GM12878 (cell line): ENCODE measurements around the gene IFITM2. TPM values are rescaled to one million over a fixed set of nuclear protein-coding genes. Genes with fewer than 3 reads are reported as not detected.

Experiments used
- BHLHE40 ChIP-seq, 2 experiments: fragments of 450-650 bp in 1 of 2; IDR thresholded peaks; 2 replicates each; pipeline ENCODE4 v1.6.1; 2011 to 2017; ENCODE audit warnings: low read depth in 2 of 2, borderline replicate concordance in 1 of 2, improper control_type of control experiment in 1 of 2, low read length in 1 of 2, mild to moderate bottlenecking in 1 of 2
- CBFB ChIP-seq: IDR thresholded peaks from 2 replicates; pipeline ENCODE4 v1.6.1; 2016; ENCODE audit warnings: antibody characterized with exemption, low read depth
- CREB1 ChIP-seq: IDR thresholded peaks from 2 replicates; pipeline ENCODE4 v1.6.1; 2012; ENCODE audit warnings: low read depth, mild to moderate bottlenecking, inconsistent platforms
- EP300 ChIP-seq, 2 experiments: fragments of 150-350 bp in 1 of 2; IDR thresholded peaks; 2 replicates each; pipeline ENCODE4 v1.6.1; 2011 to 2012; ENCODE audit warnings: low read depth in 2 of 2, low read length in 2 of 2, borderline replicate concordance in 1 of 2, improper control_type of control experiment in 1 of 2, inconsistent platforms in 1 of 2; ENCODE audit not compliant: control insufficient read depth in 1 of 2
- ESRRA ChIP-seq: IDR thresholded peaks from 2 replicates; pipeline ENCODE4 v1.6.1; 2012; ENCODE audit warnings: mild to moderate bottlenecking, low read length, improper control_type of control experiment
- HDGF ChIP-seq: fragments of 450-650 bp; IDR thresholded peaks from 2 replicates; pipeline ENCODE4 v1.6.1; 2016; ENCODE audit warnings: antibody characterized with exemption
- MXI1 ChIP-seq: fragments of 150-350 bp; IDR thresholded peaks from 2 replicates; pipeline ENCODE4 v1.6.1; 2011; ENCODE audit warnings: low read depth, mild to moderate bottlenecking, inconsistent platforms, low read length, improper control_type of control experiment
- NFIC ChIP-seq: IDR thresholded peaks from 2 replicates; pipeline ENCODE4 v1.6.1; 2012; ENCODE audit warnings: low read depth, mild to moderate bottlenecking, inconsistent platforms, low read length, moderate library complexity
- POLR2A ChIP-seq: IDR thresholded peaks from 2 replicates; pipeline ENCODE4 v1.6.1; 2011; ENCODE audit warnings: low read depth, mild to moderate bottlenecking, low read length
- RAD51 ChIP-seq: fragments of 450-650 bp; IDR thresholded peaks from 2 replicates; pipeline ENCODE4 v1.6.1; 2016; ENCODE audit warnings: moderate library complexity, mild to moderate bottlenecking, inconsistent platforms
- SRF ChIP-seq, 2 experiments: IDR thresholded peaks; 2 replicates each; pipeline ENCODE4 v1.6.1; 2011; ENCODE audit warnings: low read depth in 2 of 2, low read length in 2 of 2, mild to moderate bottlenecking in 1 of 2, moderate library complexity in 1 of 2
- TAF1 ChIP-seq: IDR thresholded peaks from 2 replicates; pipeline ENCODE4 v1.6.1; 2011; ENCODE audit warnings: mild to moderate bottlenecking, low read depth, low read length, borderline replicate concordance
- TCF3 ChIP-seq: IDR thresholded peaks from 2 replicates; pipeline ENCODE4 v1.6.1; 2012; ENCODE audit warnings: low read depth, mild to moderate bottlenecking, low read length, borderline replicate concordance; ENCODE audit not compliant: insufficient read depth
- TCF7 ChIP-seq: IDR thresholded peaks from 2 replicates; pipeline ENCODE4 v1.6.1; 2014; ENCODE audit warnings: antibody characterized with exemption, borderline replicate concordance
- WRNIP1 ChIP-seq: IDR thresholded peaks from 2 replicates; pipeline ENCODE4 v1.6.1; 2011; ENCODE audit warnings: low read depth, low read length, improper control_type of control experiment, borderline replicate concordance
- ZSCAN29 ChIP-seq: fragments of 450-650 bp; IDR thresholded peaks from 2 replicates; pipeline ENCODE4 v1.6.1; 2017; ENCODE audit warnings: mild to moderate bottlenecking, moderate library complexity
- polyA plus RNA-seq, 11 experiments: library from polyadenylated mRNA; depleted of rRNA in 4 of 11; unstranded in 6 of 11; stranded (reverse) in 5 of 11; fragments of >200 nt; fragmentation: Nextera tagmentation in 4 of 11; fragmentation: Illumina TruSeq in 1 of 11; extraction: Ambion mirVana in 4 of 11; extraction: Trizol in 1 of 11; gene quantifications; 1 replicate in 1 of 11; 2 replicates in 10 of 11; pipeline versions ENCODE4 v1.2.1 to v1.2.3, GENCODE V29; 2011 to 2016; ENCODE audit warnings: inconsistent platforms in 2 of 11, missing spikeins in 2 of 11, low read depth in 1 of 11
- total RNA-seq, 4 experiments: library from RNA; depleted of rRNA in 3 of 4; stranded (reverse); fragments of >200 nt in 3 of 4; fragmentation: Illumina TruSeq in 1 of 4; extraction: Trizol in 1 of 4; gene quantifications; 2 replicates each; pipeline versions ENCODE4 v1.2.1 to v1.2.3, GENCODE V29; 2013 to 2021
- TF ChIP-seq, protein P1 (sequence below): IDR thresholded peaks from 2 replicates; pipeline ENCODE4 v1.6.1; 2012; ENCODE audit warnings: low read depth, low read length, improper control_type of control experiment
- TF ChIP-seq, protein P2 (sequence below): IDR thresholded peaks from 2 replicates; pipeline ENCODE4 v1.6.1; 2012; ENCODE audit warnings: improper control_type of control experiment, low read depth, low read length; ENCODE audit not compliant: insufficient replicate concordance
- TF ChIP-seq, protein P3 (sequence below): fragments of 450-650 bp; IDR thresholded peaks from 2 replicates; pipeline ENCODE4 v1.6.1; 2014; ENCODE audit warnings: mild to moderate bottlenecking
- TF ChIP-seq, protein P4 (sequence below): fragments of 450-650 bp; conservative IDR thresholded peaks from 2 replicates; pipeline ENCODE4 v1.6.1; 2017; ENCODE audit warnings: mild to moderate bottlenecking, moderate library complexity

Gene IFITM2
- total and polyA plus RNA-seq, 10 of the 15 experiments (the other 5 are each of a cell fraction or from before 2014, with no cell fraction given) = 116 to 3,672 (median 724) TPM

DNA sequence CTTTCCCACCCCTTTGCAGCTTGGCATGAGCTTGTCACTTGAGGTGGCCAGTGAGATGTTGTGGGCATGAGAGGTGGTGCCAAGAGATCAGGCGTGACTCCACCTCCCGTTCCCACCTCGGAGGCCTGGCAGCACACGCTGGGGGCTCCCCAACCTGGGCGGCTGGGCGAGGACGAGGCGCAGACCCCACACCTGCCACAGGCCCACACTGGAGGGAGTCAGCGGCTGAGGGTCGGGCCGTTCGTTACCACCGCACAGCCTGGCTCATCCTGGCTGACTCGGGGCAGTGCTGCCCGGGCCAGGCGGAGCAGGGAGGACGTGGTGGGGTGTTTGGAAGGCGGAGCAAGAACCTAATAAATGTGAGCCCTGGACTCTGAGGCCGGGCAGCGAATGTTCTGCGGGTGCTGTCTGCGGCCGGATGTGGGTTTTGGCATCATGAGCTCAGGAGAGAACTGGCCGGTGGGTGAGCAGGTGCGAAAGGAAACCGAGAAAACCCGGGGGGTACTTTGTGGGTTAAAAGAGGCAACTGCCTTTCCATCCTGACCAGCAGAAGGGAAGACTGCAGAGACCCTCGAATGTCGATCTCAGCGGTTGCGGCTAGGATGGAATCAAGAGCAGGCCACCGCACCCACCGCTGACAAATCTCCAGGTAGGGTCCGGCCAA lies 23.2 kb downstream of the IFITM2 start (continued):
- no peak for TF ChIP-seq TCF7
- peak; percentile 72; the same call in 1 of the 2 replicates for TF ChIP-seq NFIC
- no peak for TF ChIP-seq ESRRA
- TF ChIP-seq, protein P1, sequence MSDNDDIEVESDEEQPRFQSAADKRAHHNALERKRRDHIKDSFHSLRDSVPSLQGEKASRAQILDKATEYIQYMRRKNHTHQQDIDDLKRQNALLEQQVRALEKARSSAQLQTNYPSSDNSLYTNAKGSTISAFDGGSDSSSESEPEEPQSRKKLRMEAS = peak; percentile 5
- TF ChIP-seq POLR2A = no peak; the same call in 1 of the 2 replicates
- peak; percentile 72 to 87 for TF ChIP-seq BHLHE40 (IDR thresholded peaks at IDR 0.05; ENCODE audit: borderline replicate concordance in 1 of 2, low read depth in 2 of 2, low read length in 1 of 2)
- TF ChIP-seq EP300 (IDR thresholded peaks at IDR 0.05; ENCODE audit: borderline replicate concordance in 1 of 2, control insufficient read depth in 1 of 2, low read depth in 2 of 2, low read length in 2 of 2) = peak; percentile 80; a peak in 3 of 4 replicates
- TF ChIP-seq, protein P2, sequence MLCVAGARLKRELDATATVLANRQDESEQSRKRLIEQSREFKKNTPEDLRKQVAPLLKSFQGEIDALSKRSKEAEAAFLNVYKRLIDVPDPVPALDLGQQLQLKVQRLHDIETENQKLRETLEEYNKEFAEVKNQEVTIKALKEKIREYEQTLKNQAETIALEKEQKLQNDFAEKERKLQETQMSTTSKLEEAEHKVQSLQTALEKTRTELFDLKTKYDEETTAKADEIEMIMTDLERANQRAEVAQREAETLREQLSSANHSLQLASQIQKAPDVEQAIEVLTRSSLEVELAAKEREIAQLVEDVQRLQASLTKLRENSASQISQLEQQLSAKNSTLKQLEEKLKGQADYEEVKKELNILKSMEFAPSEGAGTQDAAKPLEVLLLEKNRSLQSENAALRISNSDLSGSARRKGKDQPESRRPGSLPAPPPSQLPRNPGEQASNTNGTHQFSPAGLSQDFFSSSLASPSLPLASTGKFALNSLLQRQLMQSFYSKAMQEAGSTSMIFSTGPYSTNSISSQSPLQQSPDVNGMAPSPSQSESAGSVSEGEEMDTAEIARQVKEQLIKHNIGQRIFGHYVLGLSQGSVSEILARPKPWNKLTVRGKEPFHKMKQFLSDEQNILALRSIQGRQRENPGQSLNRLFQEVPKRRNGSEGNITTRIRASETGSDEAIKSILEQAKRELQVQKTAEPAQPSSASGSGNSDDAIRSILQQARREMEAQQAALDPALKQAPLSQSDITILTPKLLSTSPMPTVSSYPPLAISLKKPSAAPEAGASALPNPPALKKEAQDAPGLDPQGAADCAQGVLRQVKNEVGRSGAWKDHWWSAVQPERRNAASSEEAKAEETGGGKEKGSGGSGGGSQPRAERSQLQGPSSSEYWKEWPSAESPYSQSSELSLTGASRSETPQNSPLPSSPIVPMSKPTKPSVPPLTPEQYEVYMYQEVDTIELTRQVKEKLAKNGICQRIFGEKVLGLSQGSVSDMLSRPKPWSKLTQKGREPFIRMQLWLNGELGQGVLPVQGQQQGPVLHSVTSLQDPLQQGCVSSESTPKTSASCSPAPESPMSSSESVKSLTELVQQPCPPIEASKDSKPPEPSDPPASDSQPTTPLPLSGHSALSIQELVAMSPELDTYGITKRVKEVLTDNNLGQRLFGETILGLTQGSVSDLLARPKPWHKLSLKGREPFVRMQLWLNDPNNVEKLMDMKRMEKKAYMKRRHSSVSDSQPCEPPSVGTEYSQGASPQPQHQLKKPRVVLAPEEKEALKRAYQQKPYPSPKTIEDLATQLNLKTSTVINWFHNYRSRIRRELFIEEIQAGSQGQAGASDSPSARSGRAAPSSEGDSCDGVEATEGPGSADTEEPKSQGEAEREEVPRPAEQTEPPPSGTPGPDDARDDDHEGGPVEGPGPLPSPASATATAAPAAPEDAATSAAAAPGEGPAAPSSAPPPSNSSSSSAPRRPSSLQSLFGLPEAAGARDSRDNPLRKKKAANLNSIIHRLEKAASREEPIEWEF = no peak
- no peak for TF ChIP-seq MXI1
- TF ChIP-seq ZSCAN29 = no peak
- no peak for TF ChIP-seq CREB1
- no peak for TF ChIP-seq RAD51
- TF ChIP-seq HDGF = peak; percentile 63; the same call in 1 of the 2 replicates
- no peak for TF ChIP-seq SRF (IDR thresholded peaks at IDR 0.05; ENCODE audit: low read depth in 2 of 2, low read length in 2 of 2)
- TF ChIP-seq TAF1 = no peak
- TF ChIP-seq, protein P3, sequence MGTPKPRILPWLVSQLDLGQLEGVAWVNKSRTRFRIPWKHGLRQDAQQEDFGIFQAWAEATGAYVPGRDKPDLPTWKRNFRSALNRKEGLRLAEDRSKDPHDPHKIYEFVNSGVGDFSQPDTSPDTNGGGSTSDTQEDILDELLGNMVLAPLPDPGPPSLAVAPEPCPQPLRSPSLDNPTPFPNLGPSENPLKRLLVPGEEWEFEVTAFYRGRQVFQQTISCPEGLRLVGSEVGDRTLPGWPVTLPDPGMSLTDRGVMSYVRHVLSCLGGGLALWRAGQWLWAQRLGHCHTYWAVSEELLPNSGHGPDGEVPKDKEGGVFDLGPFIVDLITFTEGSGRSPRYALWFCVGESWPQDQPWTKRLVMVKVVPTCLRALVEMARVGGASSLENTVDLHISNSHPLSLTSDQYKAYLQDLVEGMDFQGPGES = no peak
- peak; percentile 71; the same call in 1 of the 2 replicates for TF ChIP-seq TCF3
- peak; percentile 85 for TF ChIP-seq CBFB
- TF ChIP-seq WRNIP1 = 0 out of 2 replicates have a peak, but pooled peaks have one; percentile 21
- TF ChIP-seq, protein P4, sequence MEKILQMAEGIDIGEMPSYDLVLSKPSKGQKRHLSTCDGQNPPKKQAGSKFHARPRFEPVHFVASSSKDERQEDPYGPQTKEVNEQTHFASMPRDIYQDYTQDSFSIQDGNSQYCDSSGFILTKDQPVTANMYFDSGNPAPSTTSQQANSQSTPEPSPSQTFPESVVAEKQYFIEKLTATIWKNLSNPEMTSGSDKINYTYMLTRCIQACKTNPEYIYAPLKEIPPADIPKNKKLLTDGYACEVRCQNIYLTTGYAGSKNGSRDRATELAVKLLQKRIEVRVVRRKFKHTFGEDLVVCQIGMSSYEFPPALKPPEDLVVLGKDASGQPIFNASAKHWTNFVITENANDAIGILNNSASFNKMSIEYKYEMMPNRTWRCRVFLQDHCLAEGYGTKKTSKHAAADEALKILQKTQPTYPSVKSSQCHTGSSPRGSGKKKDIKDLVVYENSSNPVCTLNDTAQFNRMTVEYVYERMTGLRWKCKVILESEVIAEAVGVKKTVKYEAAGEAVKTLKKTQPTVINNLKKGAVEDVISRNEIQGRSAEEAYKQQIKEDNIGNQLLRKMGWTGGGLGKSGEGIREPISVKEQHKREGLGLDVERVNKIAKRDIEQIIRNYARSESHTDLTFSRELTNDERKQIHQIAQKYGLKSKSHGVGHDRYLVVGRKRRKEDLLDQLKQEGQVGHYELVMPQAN = no peak; the same call in 1 of the 2 replicates
